PC-9 (cell line): ENCODE data around the gene SEC22A. TPM values are rescaled to one million over a fixed set of nuclear protein-coding genes. Genes with fewer than 3 reads are reported as not detected.

Experiments used
- BruUV-seq: library from RNA; stranded (reverse); fragments of 400-500 nt; replicated peaks from 2 replicates; lab custom pipeline; 2021; lab: Mats Ljungman, UMichigan
- CTCF ChIA-PET: fragments of 300-600 bp; sonication (Branson Sonifier 250); formaldehyde crosslinking; loops from one replicate; lab custom pipeline; 2022; ENCODE audit warnings: antibody characterized with exemption; lab: Charles Lee
- POLR2A ChIA-PET: fragments of 300-600 bp; sonication (Branson Sonifier 250); formaldehyde crosslinking; loops from one replicate; lab custom pipeline; 2022; ENCODE audit warnings: antibody characterized with exemption; ENCODE audit not compliant: unreplicated experiment; lab: Charles Lee
- DNase-seq, 2 experiments: peaks; one replicate each; pipeline versions ENCODE4 v3.0.0 to v3.0.0-alpha.2; 2015 to 2022; ENCODE audit warnings: mixed read lengths in 1 of 2
- H2AFZ ChIP-seq: fragments of 200-600 bp; sonication (generic); 2 replicates; pipeline ENCODE4 v1.8.1; 2017; ENCODE audit warnings: antibody characterized with exemption
- H3F3A ChIP-seq: fragments of 200-600 bp; sonication (generic); 2 replicates; pipeline ENCODE4 v1.8.1; 2017; ENCODE audit warnings: antibody characterized with exemption, mild to moderate bottlenecking, low read depth; ENCODE audit not compliant: insufficient read depth
- H3K27ac ChIP-seq: fragments of 200-600 bp; sonication (generic); 2 replicates; pipeline ENCODE4 v1.6.1; 2016; ENCODE audit warnings: mixed run types
- H3K27me3 ChIP-seq: fragments of 200-600 bp; sonication (generic); 2 replicates; pipeline ENCODE4 v1.6.1; 2016; ENCODE audit warnings: low read depth, mixed run types; ENCODE audit not compliant: insufficient read depth
- H3K36me3 ChIP-seq: fragments of 200-600 bp; sonication (generic); 2 replicates; pipeline ENCODE4 v1.6.1; 2016; ENCODE audit warnings: low read depth, mixed run types
- H3K4me1 ChIP-seq: fragments of 200-600 bp; sonication (generic); replicated peaks from 2 replicates; pipeline ENCODE4 v1.6.1; 2016; ENCODE audit warnings: mixed run types; ENCODE audit not compliant: insufficient read depth
- H3K4me2 ChIP-seq: fragments of 200-600 bp; sonication (generic); 2 replicates; pipeline ENCODE4 v1.6.1; 2017; ENCODE audit warnings: mixed run types
- H3K4me3 ChIP-seq: fragments of 200-600 bp; sonication (generic); 2 replicates; pipeline ENCODE4 v1.6.1; 2016; ENCODE audit warnings: mixed run types
- H3K79me2 ChIP-seq: fragments of 200-600 bp; sonication (generic); 2 replicates; pipeline ENCODE4 v1.6.1; 2017; ENCODE audit warnings: low read depth, mixed run types
- H3K9me2 ChIP-seq: fragments of 200-600 bp; sonication (generic); 2 replicates; pipeline ENCODE4 v1.8.1; 2017; ENCODE audit warnings: mild to moderate bottlenecking; ENCODE audit not compliant: insufficient read depth
- H3K9me3 ChIP-seq: fragments of 200-600 bp; sonication (generic); 2 replicates; pipeline ENCODE4 v1.8.1; 2016; ENCODE audit warnings: low read depth; ENCODE audit not compliant: insufficient read depth
- H4K20me1 ChIP-seq: fragments of 200-600 bp; sonication (generic); 2 replicates; pipeline ENCODE4 v1.8.1; 2017; ENCODE audit not compliant: insufficient read depth
- CTCF ChIP-seq: fragments of 200-600 bp; sonication (generic); conservative IDR thresholded peaks from 2 replicates; pipeline ENCODE4 v1.6.1; 2017; ENCODE audit warnings: mixed run types, antibody characterized with exemption, mild to moderate bottlenecking, moderate library complexity
- EZH2 ChIP-seq: fragments of 200-600 bp; sonication (generic); IDR thresholded peaks from 2 replicates; pipeline ENCODE4 v1.8.0; 2017; ENCODE audit warnings: antibody characterized with exemption, low read depth
- intact Hi-C: fragments of 100-400 bp; cut with micrococcal nuclease; formaldehyde crosslinking; loops from one replicate; pipeline ENCODE4 v1.10.0; 2022; ENCODE audit not compliant: unreplicated experiment
- total RNA-seq: library from RNA; stranded (reverse); gene quantifications from 2 replicates; pipeline ENCODE4 v1.2.3, GENCODE V29; 2021

Gene SEC22A
- total RNA-seq, 1 experiment from 2014 or later, result 20.2 TPM

GRCh38 chr3:123301331-123302184 is 99.8 kb downstream of the SEC22A start:
- Histone ChIP-seq H3K27ac (no peak overlapping the region), H3K9me2 (no peaks in the 10 kb centered on the region), H3K4me3 (no peak overlapping the region), H3K27me3 (no peaks in the 10 kb centered on the region), H4K20me1 (no peaks in the 10 kb centered on the region; the same call in 1 of the 2 replicates), H3K4me2 (no peak overlapping the region), H2AFZ (no peak overlapping the region), H3K36me3 (no peaks in the 10 kb centered on the region), H3F3A (no peaks in the 10 kb centered on the region), H3K79me2 (no peaks in the 10 kb centered on the region), H3K4me1 (0 out of 2 replicates have a peak, but pooled peaks cover 4% of the 10 kb centered on the region), H3K9me3 (no peaks in the 10 kb centered on the region)
- TF ChIP-seq EZH2, result no peak
- no peak for TF ChIP-seq CTCF
- ChIA-PET CTCF (no interaction called here), POLR2A (no interaction called here)
- no peak for DNase-seq
- intact Hi-C loops, result no loop called here
- BruUV-seq, result no TSS peak

GRCh38 chr3:123302961-123303360 is 101.2 kb downstream of the SEC22A start:
- no peaks in the 10 kb centered on the region for H3K36me3 ChIP-seq
- no peak for DNase-seq
- H2AFZ ChIP-seq, result no peak overlapping the region
- H3K4me2 ChIP-seq, result no peak overlapping the region
- intact Hi-C loops, result no loop called here
- no peak overlapping the region for H3K4me3 ChIP-seq
- ChIA-PET CTCF (no interaction called here), POLR2A (no interaction called here)
- no peaks in the 10 kb centered on the region; the same call in 1 of the 2 replicates for H4K20me1 ChIP-seq
- H3K79me2 ChIP-seq, result no peaks in the 10 kb centered on the region
- H3F3A ChIP-seq, result no peaks in the 10 kb centered on the region
- H3K9me3 ChIP-seq, result no peaks in the 10 kb centered on the region
- no peaks in the 10 kb centered on the region for H3K9me2 ChIP-seq
- no peak overlapping the region for H3K27ac ChIP-seq
- H3K4me1 ChIP-seq, result 0 out of 2 replicates have a peak, but pooled peaks cover 4% of the 10 kb centered on the region
- TF ChIP-seq CTCF (no peak), EZH2 (no peak)
- no peaks in the 10 kb centered on the region for H3K27me3 ChIP-seq
- BruUV-seq, result no TSS peak

GRCh38 chr3:123303976-123304560 is 102.3 kb downstream of the SEC22A start:
- no peak for DNase-seq
- no peaks in the 10 kb centered on the region for H3K27me3 ChIP-seq
- intact Hi-C loops, result no loop called here
- H3K4me2 ChIP-seq, result no peak overlapping the region
- no peak overlapping the region for H2AFZ ChIP-seq
- H3F3A ChIP-seq, result no peaks in the 10 kb centered on the region
- no peaks in the 10 kb centered on the region for H3K36me3 ChIP-seq
- no peaks in the 10 kb centered on the region for H3K79me2 ChIP-seq
- H4K20me1 ChIP-seq, result no peaks in the 10 kb centered on the region; the same call in 1 of the 2 replicates
- no peak overlapping the region for H3K4me3 ChIP-seq
- ChIA-PET CTCF (no interaction called here), POLR2A (no interaction called here)
- no peak overlapping the region for H3K27ac ChIP-seq
- no peaks in the 10 kb centered on the region for H3K9me2 ChIP-seq
- no peak for TF ChIP-seq EZH2
- no peak for TF ChIP-seq CTCF
- BruUV-seq, result no TSS peak
- 0 out of 2 replicates have a peak, but pooled peaks cover under 1% of the 10 kb centered on the region for H3K4me1 ChIP-seq
- H3K9me3 ChIP-seq, result no peaks in the 10 kb centered on the region
